ENCODE data around the gene NECAB2. TPM values are rescaled to one million over a fixed set of nuclear protein-coding genes. Genes with fewer than 3 reads are reported as not detected.
"Not testable (repeated sequence)": the region's sequence is repeated elsewhere in the genome, so short reads cannot be mapped to it uniquely, and the experiment has no call there.

Gene NECAB2
- total RNA-seq, 1 donor from 2014 or later, result 0.32 TPM

DNA sequence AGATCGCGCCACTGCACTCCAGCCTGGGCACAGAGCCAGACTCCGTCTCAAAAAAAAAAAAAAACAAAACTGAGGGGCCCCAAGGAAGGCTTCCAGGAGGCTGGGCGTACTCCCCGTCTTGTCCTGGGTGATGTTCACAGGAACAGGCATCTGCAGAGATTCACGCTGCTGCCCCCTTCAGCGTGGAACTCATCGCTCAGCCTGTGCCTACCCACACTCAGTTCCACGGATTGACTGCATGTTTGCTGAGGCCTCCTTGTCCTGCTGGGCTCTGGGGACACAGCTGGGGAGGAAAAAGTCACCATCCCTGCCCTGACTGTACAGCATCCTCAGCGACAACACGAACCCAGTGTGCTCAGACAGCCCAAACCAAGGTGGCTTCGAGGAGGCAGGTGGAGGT lies 27.9 kb upstream of the NECAB2 start:
- Mint-ChIP-seq H3K4me3 (ENCODE audit: unreplicated experiment) (no peak overlapping the region), H3K27ac (ENCODE audit: unreplicated experiment) (no peak overlapping the region), H3K36me3 (ENCODE audit: low read depth, unreplicated experiment) (peaks cover 8% of the 10 kb centered on the region), H3K9me3 (ENCODE audit: unreplicated experiment) (peaks cover 5% of the 10 kb centered on the region), H3K4me1 (ENCODE audit: low read depth, unreplicated experiment) (peaks cover 8% of the 10 kb centered on the region), H3K27me3 (ENCODE audit: low read depth, unreplicated experiment) (peaks cover 13% of the 10 kb centered on the region)
- no peak for FAIRE-seq
- Histone ChIP-seq H3K79me2 (ENCODE audit: insufficient read depth, low read length) (no peaks in the 10 kb centered on the region), H3K27me3 (ENCODE audit: insufficient read depth, low read length) (peaks cover 3% of the 10 kb centered on the region), H3K27ac (ENCODE audit: low read depth, low read length) (no peak overlapping the region), H2AFZ (ENCODE audit: low read depth, low read length) (no peak overlapping the region), H3K36me3 (ENCODE audit: insufficient read depth, low read length) (no peaks in the 10 kb centered on the region), H4K20me1 (ENCODE audit: insufficient read depth, low read length) (no peaks in the 10 kb centered on the region), H3K4me1 (ENCODE audit: insufficient read depth, low read length) (no peaks in the 10 kb centered on the region), H3K9me3 (ENCODE audit: insufficient read depth, low read depth, low read length) (no peaks in the 10 kb centered on the region), H3K4me3 (ENCODE audit: insufficient read depth, low read depth, low read length) (no peak overlapping the region), H3K4me2 (ENCODE audit: low read length) (no peak overlapping the region), H3K9ac (ENCODE audit: low read length) (no peak overlapping the region)
- TF ChIP-seq, protein P1, sequence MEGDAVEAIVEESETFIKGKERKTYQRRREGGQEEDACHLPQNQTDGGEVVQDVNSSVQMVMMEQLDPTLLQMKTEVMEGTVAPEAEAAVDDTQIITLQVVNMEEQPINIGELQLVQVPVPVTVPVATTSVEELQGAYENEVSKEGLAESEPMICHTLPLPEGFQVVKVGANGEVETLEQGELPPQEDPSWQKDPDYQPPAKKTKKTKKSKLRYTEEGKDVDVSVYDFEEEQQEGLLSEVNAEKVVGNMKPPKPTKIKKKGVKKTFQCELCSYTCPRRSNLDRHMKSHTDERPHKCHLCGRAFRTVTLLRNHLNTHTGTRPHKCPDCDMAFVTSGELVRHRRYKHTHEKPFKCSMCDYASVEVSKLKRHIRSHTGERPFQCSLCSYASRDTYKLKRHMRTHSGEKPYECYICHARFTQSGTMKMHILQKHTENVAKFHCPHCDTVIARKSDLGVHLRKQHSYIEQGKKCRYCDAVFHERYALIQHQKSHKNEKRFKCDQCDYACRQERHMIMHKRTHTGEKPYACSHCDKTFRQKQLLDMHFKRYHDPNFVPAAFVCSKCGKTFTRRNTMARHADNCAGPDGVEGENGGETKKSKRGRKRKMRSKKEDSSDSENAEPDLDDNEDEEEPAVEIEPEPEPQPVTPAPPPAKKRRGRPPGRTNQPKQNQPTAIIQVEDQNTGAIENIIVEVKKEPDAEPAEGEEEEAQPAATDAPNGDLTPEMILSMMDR (IDR thresholded peaks at IDR 0.05; ENCODE audit: insufficient read depth, low read depth, low read length), result no peak
- DNase-seq (ENCODE audit: low read depth), result no peak

DNA sequence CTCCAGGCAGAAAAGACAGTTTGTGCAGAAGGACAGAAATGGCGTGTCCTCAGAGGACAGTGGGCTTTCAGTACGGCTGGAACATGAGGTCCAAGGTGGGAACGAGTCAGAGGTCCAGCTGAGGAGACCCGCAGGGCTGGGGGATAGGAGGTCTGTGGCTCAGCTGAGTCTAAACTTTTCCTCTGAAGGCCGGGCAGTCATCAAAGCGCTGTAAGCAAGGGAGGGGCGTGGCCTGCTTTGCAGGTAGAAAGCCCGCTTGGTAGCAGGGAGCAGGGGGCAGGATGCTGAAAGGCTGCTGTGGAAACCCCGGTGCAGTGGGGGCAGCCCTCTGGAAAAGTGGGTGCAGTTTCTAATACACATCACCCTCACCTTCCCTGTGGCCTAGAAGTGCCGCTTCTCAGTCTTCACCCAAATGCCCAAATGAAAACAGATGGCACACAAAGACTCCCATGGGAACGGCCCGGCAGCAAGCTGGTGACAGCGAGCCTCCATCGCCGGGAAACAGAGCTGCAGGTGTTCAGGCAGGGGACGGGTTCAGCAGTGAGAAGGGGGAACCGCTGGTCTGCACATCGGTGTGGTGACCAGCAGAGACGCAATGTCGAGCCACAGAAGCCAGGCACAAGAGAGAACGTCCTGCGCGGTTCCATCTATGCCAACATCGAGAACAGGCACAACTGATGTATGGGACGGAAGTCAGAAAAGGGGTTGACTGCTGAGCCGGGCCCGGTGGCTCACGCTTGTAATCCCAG lies 27.2 kb upstream of the NECAB2 start:
- Mint-ChIP-seq H3K27ac (ENCODE audit: unreplicated experiment) (no peak overlapping the region), H3K4me3 (ENCODE audit: unreplicated experiment) (no peak overlapping the region), H3K27me3 (ENCODE audit: low read depth, unreplicated experiment) (peaks cover 9% of the 10 kb centered on the region), H3K9me3 (ENCODE audit: unreplicated experiment) (peaks cover 5% of the 10 kb centered on the region), H3K4me1 (ENCODE audit: low read depth, unreplicated experiment) (peaks cover 8% of the 10 kb centered on the region), H3K36me3 (ENCODE audit: low read depth, unreplicated experiment) (peaks cover 8% of the 10 kb centered on the region)
- Histone ChIP-seq H3K79me2 (ENCODE audit: insufficient read depth, low read length) (no peaks in the 10 kb centered on the region), H4K20me1 (ENCODE audit: insufficient read depth, low read length) (no peaks in the 10 kb centered on the region), H3K36me3 (ENCODE audit: insufficient read depth, low read length) (no peaks in the 10 kb centered on the region), H3K4me1 (ENCODE audit: insufficient read depth, low read length) (no peaks in the 10 kb centered on the region), H3K27me3 (ENCODE audit: insufficient read depth, low read length) (peaks cover 3% of the 10 kb centered on the region), H3K9me3 (ENCODE audit: insufficient read depth, low read depth, low read length) (no peaks in the 10 kb centered on the region), H3K4me2 (ENCODE audit: low read length) (no peak overlapping the region), H3K9ac (ENCODE audit: low read length) (no peak overlapping the region), H2AFZ (ENCODE audit: low read depth, low read length) (no peak overlapping the region), H3K4me3 (ENCODE audit: insufficient read depth, low read depth, low read length) (no peak overlapping the region), H3K27ac (ENCODE audit: low read depth, low read length) (no peak overlapping the region)
- no peak for DNase-seq (ENCODE audit: low read depth)
- TF ChIP-seq EZH2 (IDR thresholded peaks at IDR 0.05; ENCODE audit: insufficient read depth, low read length), result no peak
- TF ChIP-seq, protein P1 (IDR thresholded peaks at IDR 0.05; ENCODE audit: insufficient read depth, low read depth, low read length), result no peak
- FAIRE-seq, result no peak

DNA sequence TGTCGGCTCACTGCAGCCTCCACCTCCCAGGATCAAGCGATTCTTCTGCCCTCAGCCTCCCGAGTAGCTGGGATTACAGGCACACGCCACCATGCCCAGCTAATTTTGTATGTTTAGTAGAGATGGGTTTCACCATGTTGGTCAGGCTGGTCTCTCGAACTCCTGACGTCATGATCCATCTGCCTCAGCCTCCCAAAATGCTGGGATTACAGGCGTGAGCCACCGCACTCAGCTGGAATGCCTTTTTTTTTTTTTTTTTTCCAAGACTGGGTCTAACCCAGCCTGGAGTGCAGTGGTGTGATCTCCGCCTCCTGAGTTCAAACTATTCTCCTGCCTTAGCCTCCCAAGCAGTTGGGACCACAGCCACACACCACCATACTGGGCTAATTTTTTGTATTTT lies 26.5 kb upstream of the NECAB2 start:
- H3K79me2 ChIP-seq (ENCODE audit: insufficient read depth, low read length); H3K36me3 ChIP-seq (ENCODE audit: insufficient read depth, low read length); H3K27me3 ChIP-seq (ENCODE audit: insufficient read depth, low read length); H3K4me1 ChIP-seq (ENCODE audit: insufficient read depth, low read length); H3K4me1 Mint-ChIP-seq (ENCODE audit: low read depth, unreplicated experiment); H3K9me3 ChIP-seq (ENCODE audit: insufficient read depth, low read depth, low read length); H2AFZ ChIP-seq (ENCODE audit: low read depth, low read length); FAIRE-seq; H3K4me3 Mint-ChIP-seq (ENCODE audit: unreplicated experiment); H3K4me2 ChIP-seq (ENCODE audit: low read length); DNase-seq (ENCODE audit: low read depth); H3K4me3 ChIP-seq (ENCODE audit: insufficient read depth, low read depth, low read length); H3K36me3 Mint-ChIP-seq (ENCODE audit: low read depth, unreplicated experiment); H3K27ac ChIP-seq (ENCODE audit: low read depth, low read length); H3K9ac ChIP-seq (ENCODE audit: low read length); H4K20me1 ChIP-seq (ENCODE audit: insufficient read depth, low read length); H3K27ac Mint-ChIP-seq (ENCODE audit: unreplicated experiment); H3K9me3 Mint-ChIP-seq (ENCODE audit: unreplicated experiment): not testable (repeated sequence)
- H3K27me3 Mint-ChIP-seq (ENCODE audit: low read depth, unreplicated experiment), result peaks cover 12% of the 10 kb centered on the region
